ENCODE measurements around the gene TCF12.

DNA sequence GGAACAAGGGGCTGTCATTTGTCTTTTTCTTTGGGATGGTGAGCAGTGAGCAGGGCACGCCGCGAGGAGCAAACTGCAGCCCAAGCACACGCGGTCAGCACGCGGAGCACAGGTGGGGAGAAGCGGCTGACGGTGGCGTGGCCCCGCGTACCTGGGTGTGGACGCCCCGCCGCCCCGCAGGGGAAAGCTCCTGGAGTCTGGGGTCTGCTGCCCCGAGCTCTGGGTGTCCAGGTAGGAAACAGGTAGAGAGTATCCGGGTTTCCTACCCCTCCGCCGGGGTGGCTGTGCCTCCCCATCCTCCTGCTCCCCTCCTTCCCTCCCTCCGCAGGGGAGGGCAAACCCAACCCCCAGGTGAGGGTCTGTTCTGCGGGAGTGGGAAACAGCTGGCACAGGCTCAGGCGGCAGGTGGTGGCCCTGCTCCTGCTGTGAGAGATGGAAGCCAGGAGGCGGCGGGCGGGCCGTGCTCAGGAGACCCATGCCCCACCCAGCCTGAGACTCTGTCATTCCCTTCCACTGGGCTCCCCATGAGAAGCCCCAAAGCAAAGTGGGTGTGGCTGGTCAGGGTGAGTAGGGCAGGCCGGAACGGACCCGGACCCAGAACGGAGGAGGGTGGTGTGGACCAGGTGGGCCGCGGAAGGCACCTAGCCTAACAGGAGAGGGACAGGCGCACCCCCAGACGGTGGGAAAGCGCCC lies 400.9 kb downstream of the TCF12 start:
- no peak for TF ChIP-seq EP300 (IDR thresholded peaks at IDR 0.05)
- TF ChIP-seq, protein P1, sequence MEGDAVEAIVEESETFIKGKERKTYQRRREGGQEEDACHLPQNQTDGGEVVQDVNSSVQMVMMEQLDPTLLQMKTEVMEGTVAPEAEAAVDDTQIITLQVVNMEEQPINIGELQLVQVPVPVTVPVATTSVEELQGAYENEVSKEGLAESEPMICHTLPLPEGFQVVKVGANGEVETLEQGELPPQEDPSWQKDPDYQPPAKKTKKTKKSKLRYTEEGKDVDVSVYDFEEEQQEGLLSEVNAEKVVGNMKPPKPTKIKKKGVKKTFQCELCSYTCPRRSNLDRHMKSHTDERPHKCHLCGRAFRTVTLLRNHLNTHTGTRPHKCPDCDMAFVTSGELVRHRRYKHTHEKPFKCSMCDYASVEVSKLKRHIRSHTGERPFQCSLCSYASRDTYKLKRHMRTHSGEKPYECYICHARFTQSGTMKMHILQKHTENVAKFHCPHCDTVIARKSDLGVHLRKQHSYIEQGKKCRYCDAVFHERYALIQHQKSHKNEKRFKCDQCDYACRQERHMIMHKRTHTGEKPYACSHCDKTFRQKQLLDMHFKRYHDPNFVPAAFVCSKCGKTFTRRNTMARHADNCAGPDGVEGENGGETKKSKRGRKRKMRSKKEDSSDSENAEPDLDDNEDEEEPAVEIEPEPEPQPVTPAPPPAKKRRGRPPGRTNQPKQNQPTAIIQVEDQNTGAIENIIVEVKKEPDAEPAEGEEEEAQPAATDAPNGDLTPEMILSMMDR (IDR thresholded peaks at IDR 0.05), result no peak
- no peak for TF ChIP-seq POLR2A (IDR thresholded peaks at IDR 0.05; ENCODE audit: low read depth)
- TF ChIP-seq POLR2AphosphoS5 (IDR thresholded peaks at IDR 0.05), result no peak

Data from esophagus muscularis mucosa (tissue), 4 donors.